Erythroblast (primary cell): ENCODE measurements around the gene NR3C1.

Experiments
- DNase-seq, 2 experiments: peaks; one replicate each; lab custom pipeline; 2025; lab: John Stamatoyannopoulos, UW
- GATA1 ChIP-seq: IDR thresholded peaks from 2 replicates; pipeline ENCODE4 v1.6.1; 2011; ENCODE audit warnings: low read depth, mild to moderate bottlenecking, control low read depth, low read length, moderate library complexity
- POLR2A ChIP-seq: IDR thresholded peaks from 2 replicates; pipeline ENCODE4 v1.6.1; 2011; ENCODE audit warnings: mild to moderate bottlenecking, low read length

Gene NR3C1

DNA sequence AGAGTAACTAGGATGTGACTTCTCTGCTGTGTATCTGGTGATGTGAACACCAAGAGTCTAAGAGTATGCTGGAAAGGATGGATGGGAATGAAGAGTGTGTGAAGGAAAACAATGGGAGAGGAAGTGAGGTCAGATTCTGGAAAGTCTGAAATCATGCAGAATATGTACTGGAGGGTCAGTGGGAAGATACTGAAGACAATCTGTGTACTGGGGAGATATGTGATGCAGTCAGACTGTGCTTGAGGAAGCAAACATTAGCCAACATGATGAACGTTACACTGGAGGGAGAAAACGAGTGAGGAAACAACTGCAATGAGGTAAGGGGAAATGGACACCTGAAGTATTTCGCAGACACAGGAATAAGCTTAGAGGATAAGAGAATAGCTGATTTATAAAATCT is 105.7 kb downstream of the NR3C1 start:
- TF ChIP-seq POLR2A (no peak), GATA1 (no peak)
- DNase-seq: no peak

DNA sequence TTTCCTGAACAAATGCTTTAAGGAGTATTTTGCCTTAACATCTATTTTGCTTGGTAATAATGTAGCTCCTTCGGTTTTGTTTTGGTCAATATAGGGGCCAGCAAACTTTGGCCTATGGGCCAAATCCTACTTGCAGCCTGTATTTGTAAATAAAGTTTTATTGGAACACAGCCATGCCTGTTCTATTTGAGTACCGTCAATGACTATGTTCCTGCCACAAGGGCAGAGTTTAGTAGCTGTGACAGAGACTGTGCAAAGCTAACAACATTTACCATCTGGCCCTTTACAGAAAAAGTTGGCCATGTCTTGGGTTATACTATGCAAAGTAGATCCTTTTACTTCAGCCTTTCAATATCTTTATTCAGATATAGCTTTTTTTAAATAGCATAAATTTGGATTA is 113.4 kb downstream of the NR3C1 start:
- TF ChIP-seq POLR2A: no peak
- TF ChIP-seq GATA1: no peak
- no peak for DNase-seq

DNA sequence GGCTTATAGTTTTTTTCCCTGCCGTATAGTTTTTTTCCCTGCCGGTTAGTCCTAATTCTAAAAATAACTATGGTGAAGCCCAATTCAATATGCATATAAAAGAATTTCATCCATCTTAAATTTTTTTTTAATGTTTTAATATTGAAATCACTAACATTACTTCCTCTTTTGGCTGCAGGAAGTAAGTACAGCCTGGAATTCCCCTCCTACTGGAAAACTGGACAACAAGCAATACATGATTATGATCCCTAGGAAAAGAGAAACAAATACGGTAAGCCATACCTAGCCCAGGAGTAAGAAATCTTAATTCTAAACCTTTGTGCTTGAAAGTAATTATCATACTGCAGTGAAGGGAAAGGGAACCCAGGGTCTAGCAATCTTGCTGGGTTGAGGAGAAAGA is 119.0 kb downstream of the NR3C1 start:
- no peak for DNase-seq
- TF ChIP-seq GATA1: no peak
- no peak for TF ChIP-seq POLR2A

DNA sequence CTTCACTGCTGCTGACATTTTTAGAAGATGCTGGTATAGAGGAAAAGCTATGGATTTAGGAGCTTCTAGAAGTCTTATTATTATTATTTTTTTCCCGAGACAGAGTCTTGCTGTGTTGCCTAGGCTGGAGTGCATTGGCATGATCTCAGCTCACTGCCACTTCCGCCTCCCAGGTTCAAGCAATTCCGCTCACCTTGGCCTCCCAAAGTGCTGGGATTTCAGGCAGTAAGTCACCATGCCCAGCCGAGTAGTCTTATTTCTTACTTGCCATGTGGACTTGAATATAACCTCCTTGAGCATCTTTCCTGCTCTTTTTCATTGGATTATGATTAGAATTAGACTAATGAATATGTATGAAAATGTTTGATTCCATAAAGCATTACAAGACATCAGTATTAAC is 119.5 kb downstream of the NR3C1 start:
- DNase-seq: no peak
- no peak for TF ChIP-seq GATA1
- TF ChIP-seq POLR2A: no peak

DNA sequence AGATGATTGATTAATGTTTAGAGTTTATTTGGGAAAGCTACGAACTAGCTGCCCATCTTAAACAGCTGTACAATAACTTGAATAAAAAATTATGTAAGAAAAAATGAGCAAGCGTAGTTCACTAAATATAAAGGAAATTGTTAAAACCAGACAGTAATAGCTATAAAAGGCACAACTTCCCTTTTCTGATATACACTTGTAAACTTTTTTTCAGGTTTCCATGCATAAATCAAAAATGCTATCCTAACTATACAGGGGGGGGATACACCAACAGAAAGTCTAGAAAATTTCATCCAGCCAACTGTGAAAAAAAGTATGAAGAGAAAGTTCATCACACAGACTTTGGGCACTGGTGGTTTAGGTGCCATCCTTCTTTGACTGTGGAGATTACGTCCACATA is 122.3 kb downstream of the NR3C1 start:
- no peak for DNase-seq
- TF ChIP-seq POLR2A: no peak
- TF ChIP-seq GATA1: no peak

DNA sequence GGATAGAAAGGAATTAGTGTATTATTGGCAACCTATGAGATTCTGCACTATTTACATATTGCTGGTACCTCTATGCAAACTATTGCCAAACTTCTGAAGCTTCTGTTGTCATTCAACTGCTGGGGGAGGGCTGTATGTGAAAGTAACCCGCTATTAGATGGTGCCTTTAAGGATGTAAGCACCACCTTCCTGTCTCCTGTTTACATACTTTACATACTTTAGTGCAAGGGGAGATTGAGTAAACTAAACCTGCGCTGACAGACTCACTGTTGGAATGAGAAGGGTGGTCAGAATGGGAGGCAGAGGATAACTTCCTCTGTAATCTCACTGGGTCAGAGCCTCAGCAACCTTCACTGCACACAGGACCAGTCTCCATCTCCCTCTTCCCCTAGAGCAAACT is 123.8 kb downstream of the NR3C1 start:
- no peak for DNase-seq
- TF ChIP-seq GATA1: no peak
- no peak for TF ChIP-seq POLR2A

DNA sequence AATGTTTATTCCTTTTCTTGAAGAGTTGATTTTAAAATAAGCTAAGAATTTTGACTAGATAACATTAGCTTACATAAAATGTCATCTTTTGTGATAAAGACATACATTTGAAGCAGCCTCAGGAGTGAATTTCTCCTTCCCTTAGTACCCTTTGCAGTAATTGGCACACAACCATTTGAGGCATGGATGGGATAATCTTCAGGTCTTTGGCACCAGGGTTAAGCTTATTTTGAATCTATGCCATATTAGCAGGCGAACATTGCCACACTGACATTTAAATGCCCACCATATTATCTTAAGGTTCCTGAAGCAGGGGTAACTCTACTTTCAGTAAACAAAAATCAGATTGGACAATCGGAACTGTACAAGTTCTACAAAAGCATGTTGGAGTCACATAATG is 126.0 kb downstream of the NR3C1 start:
- no peak for DNase-seq
- no peak for TF ChIP-seq POLR2A
- TF ChIP-seq GATA1: no peak

DNA sequence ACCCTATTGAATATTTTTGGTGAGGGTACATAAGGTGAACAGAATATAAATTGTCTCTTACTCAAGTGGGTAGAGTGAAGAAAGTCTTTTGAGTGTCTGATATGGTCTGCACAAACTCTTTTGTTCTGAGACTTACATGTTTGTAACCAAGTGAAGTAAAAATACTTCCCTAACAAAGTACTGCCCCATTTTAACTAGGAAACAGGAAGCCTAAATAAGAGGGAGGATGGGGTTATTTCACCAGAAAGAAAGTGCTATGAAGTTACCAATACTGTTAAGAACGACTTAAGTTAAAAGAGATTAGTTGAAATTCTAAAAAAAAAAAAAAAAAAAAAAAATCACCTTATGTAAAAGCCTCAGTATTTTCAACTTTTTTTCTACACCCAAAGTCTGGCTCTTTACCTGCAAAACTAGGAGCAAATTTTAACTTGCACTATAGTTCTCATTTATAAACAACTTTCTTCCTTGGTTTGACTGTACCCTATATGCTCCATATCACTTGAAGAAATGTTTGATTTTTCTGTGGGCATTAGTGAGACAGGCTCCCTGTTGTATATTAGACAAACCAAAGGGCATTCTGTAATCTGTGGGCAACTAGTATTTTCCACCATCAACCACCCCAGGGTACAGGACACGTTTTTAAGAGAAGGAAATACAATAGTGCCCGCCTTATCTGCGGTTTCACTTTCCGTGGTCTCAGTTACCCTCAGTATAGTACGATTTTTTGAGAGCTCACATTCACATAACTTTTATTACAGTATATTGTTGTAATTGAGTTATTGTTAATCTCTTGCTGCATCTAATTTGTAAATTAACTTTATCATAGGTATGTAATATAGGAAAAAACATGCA is 127.7 kb downstream of the NR3C1 start:
- DNase-seq: no peak

DNA sequence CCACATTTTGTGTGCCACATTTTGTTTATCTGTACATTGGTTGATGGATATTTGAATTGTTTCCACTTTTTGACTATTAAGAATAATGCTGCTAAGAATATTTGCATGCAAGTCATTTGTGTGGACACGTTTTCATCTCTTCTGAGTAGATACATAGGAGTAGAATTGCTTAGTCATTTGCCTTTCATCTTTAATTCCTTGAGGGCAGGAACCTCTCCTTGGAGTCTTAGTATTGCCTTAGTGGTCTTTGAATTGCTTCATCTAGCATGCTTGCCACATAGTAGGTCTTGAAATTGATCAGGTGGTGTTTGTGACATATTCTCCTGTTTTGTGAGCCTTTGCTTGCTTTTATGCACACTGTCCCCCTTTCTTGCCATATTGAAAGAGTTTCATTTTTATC is 128.5 kb downstream of the NR3C1 start:
- TF ChIP-seq GATA1 (no peak), POLR2A (no peak)
- DNase-seq: peak in 1 of 2 experiments; percentile 9

More for the DNA sequence above, 127.7 kb downstream of the NR3C1 start:
- no peak for TF ChIP-seq GATA1
- no peak for TF ChIP-seq POLR2A

DNA sequence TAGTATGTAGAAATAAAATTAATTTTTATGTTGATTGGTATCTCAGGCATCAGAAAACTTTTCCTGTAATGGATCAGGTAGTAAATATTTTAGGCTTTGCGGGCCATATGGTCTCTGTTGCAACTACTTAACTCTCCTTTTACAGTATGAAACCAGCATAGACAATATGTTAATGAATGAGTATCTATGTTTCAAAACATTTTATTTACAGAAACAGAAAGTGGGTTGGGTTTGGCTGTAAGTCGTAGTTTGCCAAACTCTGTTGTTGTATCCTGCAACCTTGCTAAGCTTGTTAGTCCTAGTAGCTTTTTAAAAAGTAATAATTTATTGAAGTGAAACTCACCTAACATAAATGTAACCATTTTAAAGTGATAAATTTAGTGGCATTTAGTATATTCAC is 132.1 kb downstream of the NR3C1 start:
- no peak for DNase-seq
- TF ChIP-seq GATA1: no peak
- TF ChIP-seq POLR2A: no peak

DNA sequence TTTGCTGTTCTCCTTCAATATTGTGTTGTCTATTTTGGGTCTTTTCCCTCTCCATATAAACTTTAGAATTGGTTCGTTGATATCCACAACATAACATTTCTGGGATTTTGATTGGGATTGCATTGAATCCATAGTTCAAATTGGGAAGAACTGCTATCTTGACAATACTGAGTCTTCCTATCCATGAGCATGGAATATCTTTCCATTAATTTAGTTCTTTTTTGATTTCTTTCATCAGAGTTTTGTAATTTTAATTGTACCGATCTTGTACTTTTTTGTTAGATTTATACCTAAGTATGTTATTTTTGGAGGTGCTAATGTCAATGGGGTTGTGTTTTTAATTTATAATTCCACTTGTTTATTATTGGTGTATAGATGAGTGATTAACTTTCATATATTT is 135.1 kb downstream of the NR3C1 start:
- no peak for TF ChIP-seq GATA1
- TF ChIP-seq POLR2A: no peak
- DNase-seq: no peak

DNA sequence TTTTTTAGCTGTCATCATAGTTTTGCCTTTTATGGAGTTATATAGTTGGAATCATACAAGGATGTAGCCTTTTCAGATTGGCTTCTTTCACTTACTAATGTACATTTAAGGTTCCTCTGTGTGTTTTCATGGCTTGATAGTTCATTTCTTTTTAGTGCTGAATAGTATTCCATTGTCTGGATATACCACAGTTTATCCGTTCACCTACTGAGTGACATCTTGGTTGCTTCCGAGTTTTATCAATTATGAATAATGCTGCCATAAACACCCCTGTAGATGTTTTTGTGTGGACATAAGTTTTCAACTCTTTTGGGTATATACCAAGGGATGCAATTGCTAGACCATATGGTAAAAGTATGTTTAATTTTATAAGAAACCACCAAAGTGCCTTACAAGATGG is 136.3 kb downstream of the NR3C1 start:
- no peak for DNase-seq
- TF ChIP-seq GATA1: no peak

DNA sequence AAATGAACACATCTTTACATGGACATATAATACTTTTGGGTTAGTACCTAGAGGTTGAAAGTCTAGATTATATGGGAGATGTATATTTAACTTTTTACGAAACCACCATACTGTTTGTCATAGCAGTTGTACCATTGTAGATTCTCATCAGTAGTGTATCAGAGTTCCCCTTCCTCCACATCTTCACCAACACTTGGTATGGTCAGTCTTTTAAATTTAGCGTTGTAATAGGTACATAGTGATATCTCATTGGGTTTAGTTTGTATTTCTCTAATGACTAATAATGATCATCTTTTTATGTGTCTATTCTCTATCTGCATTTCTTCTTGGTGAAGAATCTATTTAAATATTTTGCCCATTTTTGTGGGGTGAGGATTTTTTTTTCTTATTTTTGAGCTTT is 137.5 kb downstream of the NR3C1 start:
- TF ChIP-seq POLR2A (no peak), GATA1 (no peak)
- DNase-seq: no peak

DNA sequence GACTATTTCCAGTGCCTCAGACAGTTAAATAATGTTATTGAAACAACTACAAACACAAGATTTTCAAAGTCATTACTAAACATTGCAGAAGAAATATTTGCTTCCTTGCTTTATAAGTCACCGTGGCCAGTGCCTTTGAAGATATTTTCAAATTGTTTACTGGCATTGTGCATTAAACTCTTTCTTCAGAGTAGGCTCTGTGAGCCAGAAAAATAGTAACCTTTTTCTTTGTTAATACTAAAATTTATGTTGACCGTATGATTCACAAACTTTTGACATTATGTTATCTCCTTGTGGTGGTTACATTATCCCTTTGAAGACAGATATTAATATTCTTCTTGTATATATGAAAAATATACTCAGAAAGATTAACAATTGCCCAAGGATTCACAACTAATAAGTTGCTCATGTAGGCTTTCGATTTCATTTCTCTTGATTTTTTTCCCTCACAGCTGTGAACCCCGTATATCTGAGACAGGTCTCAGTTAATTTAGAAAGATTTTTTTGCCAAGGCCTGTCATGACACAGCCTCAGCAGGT is 140.1 kb downstream of the NR3C1 start:
- DNase-seq: no peak
- no peak for TF ChIP-seq GATA1
